LoVo (cell line): ENCODE data around the gene CCT6B.
"Not testable (repeated sequence)": the region's sequence is repeated elsewhere in the genome, so short reads cannot be mapped to it uniquely, and the experiment has no call there.

Source experiments
- DNase-seq: peaks from one replicate; pipeline ENCODE4 v3.0.0-alpha.2; 2016; ENCODE audit warnings: low spot score

The CCT6B gene

GRCh38 chr17:34961093-34961911, at the start of gene CCT6B, which contains the start of gene ZNF830:
Gene CCT6B, minus strand, starts transcription at chr17:34961460. Its CDS starts 67 bp downstream, at chr17:34961393.
Gene ZNF830, plus strand, starts transcription at chr17:34961540. Its CDS starts 27 bp downstream, at chr17:34961567.
- DNase-seq: peak; percentile 94

- DNase-seq: no peak
Observed at GRCh38 chr17:35010093-35010492, 48.8 kb upstream of the CCT6B start.

GRCh38 chr17:35006961-35007360, 45.7 kb upstream of the CCT6B start:
- no peak for DNase-seq

- DNase-seq: no peak
Observed at GRCh38 chr17:35006345-35006744, 45.1 kb upstream of the CCT6B start.

GRCh38 chr17:35003778-35004177, 42.5 kb upstream of the CCT6B start:
- DNase-seq: no peak

GRCh38 chr17:35002876-35003551, 41.8 kb upstream of the CCT6B start:
- no peak for DNase-seq

GRCh38 chr17:35001549-35001948, 40.3 kb upstream of the CCT6B start:
- no peak for DNase-seq

GRCh38 chr17:35000965-35001364, 39.7 kb upstream of the CCT6B start:
- not testable (repeated sequence) for DNase-seq

GRCh38 chr17:34999456-34999855, 38.2 kb upstream of the CCT6B start:
- DNase-seq: no peak

GRCh38 chr17:34998205-34998604, 36.9 kb upstream of the CCT6B start:
- DNase-seq: no peak

- no peak for DNase-seq
Observed at GRCh38 chr17:34997355-34997862, 36.1 kb upstream of the CCT6B start.

- DNase-seq: no peak
Observed at GRCh38 chr17:34996422-34997285, 35.4 kb upstream of the CCT6B start.

- no peak for DNase-seq
Observed at GRCh38 chr17:34993031-34993430, 31.8 kb upstream of the CCT6B start.

- no peak for DNase-seq
Observed at GRCh38 chr17:34991606-34992005, 30.3 kb upstream of the CCT6B start.

GRCh38 chr17:34990921-34991365, 29.7 kb upstream of the CCT6B start:
- no peak for DNase-seq

- DNase-seq: no peak
Observed at GRCh38 chr17:34989473-34989872, 28.2 kb upstream of the CCT6B start.

GRCh38 chr17:34988644-34989043, 27.4 kb upstream of the CCT6B start:
- DNase-seq: no peak

- no peak for DNase-seq
Observed at GRCh38 chr17:34987232-34987631, 26.0 kb upstream of the CCT6B start.

GRCh38 chr17:34981538-34982241, 20.4 kb upstream of the CCT6B start:
- DNase-seq: no peak

- DNase-seq: peak; percentile 68
Observed at GRCh38 chr17:34980681-34981537, 19.6 kb upstream of the CCT6B start.

- DNase-seq: peak; percentile 93
Observed at GRCh38 chr17:34980353-34980680, 19.1 kb upstream of the CCT6B start, which contains the start of gene LIG3. Gene LIG3, plus strand, starts transcription at chr17:34980512. Its CDS starts 2,494 bp downstream, at chr17:34983006.
